HG03342 (cell line): ENCODE data around the gene POTEI.
"Not testable (repeated sequence)": the region's sequence is repeated elsewhere in the genome, so short reads cannot be mapped to it uniquely, and the experiment has no call there.

ENCODE experiments used
- ATAC-seq: cut with Tn5 transposase; IDR thresholded peaks from one replicate; pipeline ENCODE4 v1.9.1; 2021; ENCODE audit warnings: mild to moderate bottlenecking, moderate library complexity; ENCODE audit not compliant: unreplicated experiment

Gene POTEI

GRCh38 chr2:130491073-130491472 lies 18.1 kb downstream of the POTEI start:
- not testable (repeated sequence) for ATAC-seq

- not testable (repeated sequence) for ATAC-seq
Measured at GRCh38 chr2:130455413-130455812, 53.7 kb downstream of the POTEI start.

- ATAC-seq: not testable (repeated sequence)
Measured at GRCh38 chr2:130454712-130455083, 54.4 kb downstream of the POTEI start.

GRCh38 chr2:130453955-130454711 lies 55.0 kb downstream of the POTEI start:
- ATAC-seq: not testable (repeated sequence)

- not testable (repeated sequence) for ATAC-seq
Measured at GRCh38 chr2:130452897-130453296, 56.2 kb downstream of the POTEI start.

- not testable (repeated sequence) for ATAC-seq
Measured at GRCh38 chr2:130451823-130452222, 57.3 kb downstream of the POTEI start.

- not testable (repeated sequence) for ATAC-seq
Measured at GRCh38 chr2:130451278-130451677, 57.9 kb downstream of the POTEI start.

- ATAC-seq: not testable (repeated sequence)
Measured at GRCh38 chr2:130450366-130450765, 58.8 kb downstream of the POTEI start.

- not testable (repeated sequence) for ATAC-seq
Measured at GRCh38 chr2:130427631-130428030, 81.5 kb downstream of the POTEI start.

GRCh38 chr2:130418845-130419244 lies 90.3 kb downstream of the POTEI start:
- ATAC-seq: not testable (repeated sequence)

- not testable (repeated sequence) for ATAC-seq
Measured at GRCh38 chr2:130416693-130417092, 92.4 kb downstream of the POTEI start.
